GM18868 (cell line): ENCODE measurements around the gene UGT1A3.

Experiments
- ATAC-seq: cut with Tn5 transposase; IDR thresholded peaks from one replicate; pipeline ENCODE4 v1.9.1; 2021; ENCODE audit warnings: mild to moderate bottlenecking, moderate library complexity; ENCODE audit not compliant: unreplicated experiment

The UGT1A3 gene

GRCh38 chr2:233793465-233794127 is 64.8 kb downstream of the UGT1A3 start:
- no peak for ATAC-seq

- no peak for ATAC-seq
These were observed 65.4 kb downstream of the UGT1A3 start for GRCh38 chr2:233794128-233794658.

- ATAC-seq = no peak
These were observed 66.9 kb downstream of the UGT1A3 start for GRCh38 chr2:233795735-233796171.

GRCh38 chr2:233796254-233796653 is 67.4 kb downstream of the UGT1A3 start:
- no peak for ATAC-seq

GRCh38 chr2:233798335-233799086 is 69.7 kb downstream of the UGT1A3 start:
- no peak for ATAC-seq

GRCh38 chr2:233799087-233799665 is 70.3 kb downstream of the UGT1A3 start:
- ATAC-seq = no peak

- no peak for ATAC-seq
These were observed 70.9 kb downstream of the UGT1A3 start for GRCh38 chr2:233799716-233800115.

- ATAC-seq = no peak
These were observed 71.4 kb downstream of the UGT1A3 start for GRCh38 chr2:233800208-233800607.

GRCh38 chr2:233801357-233802131 is 72.7 kb downstream of the UGT1A3 start:
- peak; percentile 67 for ATAC-seq

- ATAC-seq = no peak
These were observed 73.4 kb downstream of the UGT1A3 start for GRCh38 chr2:233802132-233802815.

- no peak for ATAC-seq
These were observed 74.6 kb downstream of the UGT1A3 start for GRCh38 chr2:233803292-233803911.

GRCh38 chr2:233803994-233804393 is 75.2 kb downstream of the UGT1A3 start:
- no peak for ATAC-seq

GRCh38 chr2:233807215-233807865 is 78.5 kb downstream of the UGT1A3 start:
- ATAC-seq = no peak

GRCh38 chr2:233807966-233808935 is 79.4 kb downstream of the UGT1A3 start:
- ATAC-seq = no peak

- no peak for ATAC-seq
These were observed 81.5 kb downstream of the UGT1A3 start for GRCh38 chr2:233810385-233810784.

- no peak for ATAC-seq
These were observed 82.2 kb downstream of the UGT1A3 start for GRCh38 chr2:233811087-233811486.

- no peak for ATAC-seq
These were observed 82.9 kb downstream of the UGT1A3 start for GRCh38 chr2:233811732-233812131.
